ENCODE measurements around the gene EFHC1. TPM values are rescaled to one million over a fixed set of nuclear protein-coding genes. Genes with fewer than 3 reads are reported as not detected.

EFHC1 gene
- total and polyA plus RNA-seq, 2 donors from 2014 or later = 25.4 to 33.9 TPM

DNA sequence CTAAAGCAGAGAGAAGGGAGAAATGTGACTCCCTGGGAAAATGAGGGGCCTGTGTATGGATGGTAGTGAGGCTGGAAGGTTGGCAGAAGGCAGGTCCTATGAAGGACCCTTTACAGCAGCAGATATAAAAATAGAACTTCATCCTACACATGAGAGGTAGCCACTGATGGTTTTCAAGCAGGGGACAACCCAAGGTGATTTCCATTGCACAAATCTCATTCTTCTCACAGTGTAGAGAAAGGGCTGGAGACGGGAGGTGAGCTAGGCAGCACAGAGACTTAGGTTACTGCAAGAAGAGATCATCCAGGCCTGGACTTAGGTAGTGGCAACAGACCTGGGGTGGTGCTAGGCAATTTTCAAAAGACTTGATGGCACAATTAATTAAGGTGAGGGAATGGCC lies 126.0 kb downstream of the EFHC1 start:
- FAIRE-seq (no peak), DNase-seq (no peak)
- Histone ChIP-seq H3K9ac (ENCODE audit: low read length in 3 of 3) (no peak overlapping the region), H3K27me3 (ENCODE audit: control insufficient read depth, insufficient read depth, low read length) (no peaks in the 10 kb centered on the region), H3K9me3 (ENCODE audit: control insufficient read depth in 2 of 3, insufficient read depth in 1 of 3, low read length in 3 of 3) (no peaks in the 10 kb centered on the region), H3K27ac (ENCODE audit: low read depth in 2 of 2, low read length in 2 of 2) (no peak overlapping the region), H3K4me1 (ENCODE audit: control insufficient read depth in 2 of 3, insufficient read depth in 2 of 3, low read depth in 1 of 3, low read length in 3 of 3) (peaks cover 0 to 16% (median 7%) of the 10 kb centered on the region in 3 donors), H3K36me3 (ENCODE audit: control insufficient read depth in 2 of 3, insufficient read depth in 3 of 3, low read length in 3 of 3) (no peaks in the 10 kb centered on the region), H3K4me3 (ENCODE audit: low read length in 3 of 3) (no peak overlapping the region)
- TF ChIP-seq, protein P1, sequence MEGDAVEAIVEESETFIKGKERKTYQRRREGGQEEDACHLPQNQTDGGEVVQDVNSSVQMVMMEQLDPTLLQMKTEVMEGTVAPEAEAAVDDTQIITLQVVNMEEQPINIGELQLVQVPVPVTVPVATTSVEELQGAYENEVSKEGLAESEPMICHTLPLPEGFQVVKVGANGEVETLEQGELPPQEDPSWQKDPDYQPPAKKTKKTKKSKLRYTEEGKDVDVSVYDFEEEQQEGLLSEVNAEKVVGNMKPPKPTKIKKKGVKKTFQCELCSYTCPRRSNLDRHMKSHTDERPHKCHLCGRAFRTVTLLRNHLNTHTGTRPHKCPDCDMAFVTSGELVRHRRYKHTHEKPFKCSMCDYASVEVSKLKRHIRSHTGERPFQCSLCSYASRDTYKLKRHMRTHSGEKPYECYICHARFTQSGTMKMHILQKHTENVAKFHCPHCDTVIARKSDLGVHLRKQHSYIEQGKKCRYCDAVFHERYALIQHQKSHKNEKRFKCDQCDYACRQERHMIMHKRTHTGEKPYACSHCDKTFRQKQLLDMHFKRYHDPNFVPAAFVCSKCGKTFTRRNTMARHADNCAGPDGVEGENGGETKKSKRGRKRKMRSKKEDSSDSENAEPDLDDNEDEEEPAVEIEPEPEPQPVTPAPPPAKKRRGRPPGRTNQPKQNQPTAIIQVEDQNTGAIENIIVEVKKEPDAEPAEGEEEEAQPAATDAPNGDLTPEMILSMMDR (IDR thresholded peaks at IDR 0.05; ENCODE audit: borderline replicate concordance, extremely low read depth, insufficient read depth) = no peak
- intact Hi-C loops (cut with DNase I) = no loop called here

DNA sequence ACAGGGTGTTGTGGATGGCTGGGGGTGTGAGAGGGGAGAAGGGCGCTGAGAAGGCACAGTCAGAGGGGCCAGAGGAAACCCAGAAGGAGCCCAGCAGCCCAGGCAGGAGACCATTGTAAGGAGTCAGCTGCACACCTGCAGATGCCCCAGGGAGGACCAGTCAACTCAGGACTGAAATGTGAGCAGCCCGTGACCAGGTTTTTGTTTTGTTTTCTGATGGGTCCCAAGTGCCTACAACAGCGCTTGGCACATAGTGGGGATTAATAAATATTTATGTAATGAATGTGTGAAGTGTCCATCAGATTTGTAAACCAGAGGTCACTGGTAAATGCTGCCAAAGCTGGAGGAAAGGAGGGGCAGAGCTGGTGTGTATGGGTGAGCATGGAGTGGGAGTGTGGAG lies 126.5 kb downstream of the EFHC1 start:
- H3K27ac ChIP-seq (ENCODE audit: low read depth in 2 of 2, low read length in 2 of 2) = no peak overlapping the region
- H3K4me3 ChIP-seq (ENCODE audit: low read length in 3 of 3) = no peak overlapping the region
- DNase-seq (no peak), FAIRE-seq (no peak)
- H3K36me3 ChIP-seq (ENCODE audit: control insufficient read depth in 2 of 3, insufficient read depth in 3 of 3, low read length in 3 of 3) = no peaks in the 10 kb centered on the region
- H3K9me3 ChIP-seq (ENCODE audit: control insufficient read depth in 2 of 3, insufficient read depth in 1 of 3, low read length in 3 of 3) = no peaks in the 10 kb centered on the region
- no peak overlapping the region for H3K9ac ChIP-seq (ENCODE audit: low read length in 3 of 3)
- intact Hi-C loops (cut with DNase I) = no loop called here
- H3K27me3 ChIP-seq (ENCODE audit: control insufficient read depth, insufficient read depth, low read length) = no peaks in the 10 kb centered on the region
- TF ChIP-seq, protein P1 (IDR thresholded peaks at IDR 0.05; ENCODE audit: borderline replicate concordance, extremely low read depth, insufficient read depth) = no peak
- peaks cover 0 to 19% (median 10%) of the 10 kb centered on the region in 3 donors for H3K4me1 ChIP-seq (ENCODE audit: control insufficient read depth in 2 of 3, insufficient read depth in 2 of 3, low read depth in 1 of 3, low read length in 3 of 3)

DNA sequence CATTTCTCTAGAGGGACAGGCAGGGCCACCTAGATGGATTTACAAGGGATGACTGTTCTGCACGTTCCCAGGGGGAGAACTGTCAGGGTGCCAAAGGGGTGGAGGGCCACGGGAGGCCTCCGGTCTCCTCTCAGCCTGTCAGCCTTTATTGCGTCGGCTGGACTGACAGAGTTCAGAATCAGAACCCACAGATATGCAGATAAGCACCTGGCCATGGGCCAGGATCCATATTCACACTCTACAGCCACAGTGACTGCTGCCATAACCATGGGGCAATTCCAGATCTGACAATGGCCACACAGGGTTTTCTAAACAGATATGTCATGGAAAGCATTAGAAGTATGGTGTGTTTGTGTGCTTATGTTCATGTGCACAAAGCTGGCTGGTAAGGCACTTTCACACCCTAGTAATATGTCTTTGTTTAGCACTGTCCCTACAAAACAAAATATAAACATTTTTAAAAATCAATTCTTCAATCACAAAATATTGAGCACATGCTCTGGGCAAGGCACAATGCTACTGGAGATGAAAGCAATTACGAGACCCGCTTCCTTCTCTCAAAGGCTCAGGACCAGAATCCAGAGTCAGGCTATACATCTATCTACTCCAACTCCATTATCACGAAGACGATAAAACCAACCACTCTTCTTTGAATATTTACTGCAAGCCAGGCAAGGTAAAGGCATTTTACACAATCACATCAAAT lies 127.7 kb downstream of the EFHC1 start:
- Histone ChIP-seq H3K36me3 (ENCODE audit: control insufficient read depth in 2 of 3, insufficient read depth in 3 of 3, low read length in 3 of 3) (no peaks in the 10 kb centered on the region), H3K4me3 (ENCODE audit: low read length in 3 of 3) (no peak overlapping the region), H3K27me3 (ENCODE audit: control insufficient read depth, insufficient read depth, low read length) (no peaks in the 10 kb centered on the region), H3K9ac (ENCODE audit: low read length in 3 of 3) (no peak overlapping the region), H3K4me1 (ENCODE audit: control insufficient read depth in 2 of 3, insufficient read depth in 2 of 3, low read depth in 1 of 3, low read length in 3 of 3) (peaks cover 2 to 25% (median 15%) of the 10 kb centered on the region in 3 donors), H3K27ac (ENCODE audit: low read depth in 2 of 2, low read length in 2 of 2) (no peak overlapping the region), H3K9me3 (ENCODE audit: control insufficient read depth in 2 of 3, insufficient read depth in 1 of 3, low read length in 3 of 3) (no peaks in the 10 kb centered on the region)
- TF ChIP-seq, protein P1 (IDR thresholded peaks at IDR 0.05; ENCODE audit: borderline replicate concordance, extremely low read depth, insufficient read depth) = no peak
- DNase-seq = no peak
- FAIRE-seq = no peak
- intact Hi-C loops (cut with DNase I) = no loop called here

DNA sequence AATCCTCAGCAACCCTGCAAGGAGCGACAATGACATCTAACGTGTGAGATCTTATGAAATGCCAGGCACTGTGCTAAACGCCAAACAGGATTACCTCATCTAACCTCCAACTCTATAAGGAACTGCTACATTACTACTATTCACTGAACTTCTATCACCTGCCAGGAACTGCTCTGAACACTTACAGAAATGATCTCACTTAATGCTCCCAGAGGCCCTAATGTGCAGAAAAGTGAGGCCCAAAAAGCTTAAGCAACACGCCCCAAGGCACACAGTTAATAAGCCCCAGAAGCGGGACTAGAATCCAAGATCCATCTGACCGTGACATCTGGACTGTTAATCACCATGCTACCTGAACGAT lies 128.2 kb downstream of the EFHC1 start:
- FAIRE-seq (no peak), DNase-seq (no peak)
- no peak overlapping the region for H3K4me3 ChIP-seq (ENCODE audit: low read length in 3 of 3)
- peaks cover 2 to 25% (median 15%) of the 10 kb centered on the region in 3 donors for H3K4me1 ChIP-seq (ENCODE audit: control insufficient read depth in 2 of 3, insufficient read depth in 2 of 3, low read depth in 1 of 3, low read length in 3 of 3)
- H3K9ac ChIP-seq (ENCODE audit: low read length in 3 of 3) = no peak overlapping the region
- H3K27me3 ChIP-seq (ENCODE audit: control insufficient read depth, insufficient read depth, low read length) = no peaks in the 10 kb centered on the region
- TF ChIP-seq, protein P1 (IDR thresholded peaks at IDR 0.05; ENCODE audit: borderline replicate concordance, extremely low read depth, insufficient read depth) = no peak
- no peak overlapping the region for H3K27ac ChIP-seq (ENCODE audit: low read depth in 2 of 2, low read length in 2 of 2)
- H3K36me3 ChIP-seq (ENCODE audit: control insufficient read depth in 2 of 3, insufficient read depth in 3 of 3, low read length in 3 of 3) = no peaks in the 10 kb centered on the region
- intact Hi-C loops (cut with DNase I) = no loop called here
- no peaks in the 10 kb centered on the region for H3K9me3 ChIP-seq (ENCODE audit: control insufficient read depth in 2 of 3, insufficient read depth in 1 of 3, low read length in 3 of 3)

Data from kidney (tissue), 14 donors.